Fibroblast of lung (primary cell): Measurements from ENCODE around the gene PPFIA4.

Experiments
- CTCF ChIP-seq, 2 donors: IDR thresholded peaks in 1 of 2; conservative IDR thresholded peaks in 1 of 2; 1 replicate in 1 of 2; 2 replicates in 1 of 2; pipeline ENCODE4 v1.5.1; 2011 to 2012; ENCODE audit warnings: low read length in 2 of 2, control low read depth in 1 of 2, inconsistent platforms in 1 of 2, low read depth in 1 of 2, mild to moderate bottlenecking in 1 of 2
- EZH2 ChIP-seq: IDR thresholded peaks from 2 replicates; pipeline ENCODE4 v1.5.1; 2012; ENCODE audit warnings: low read length, control low read depth, mild to moderate bottlenecking; ENCODE audit errors: missing control alignments

- TF ChIP-seq CTCF (conservative IDR thresholded peaks at IDR 0.05 in 1 of 2, IDR thresholded peaks at IDR 0.05 in 1 of 2; ENCODE audit: low read depth in 1 of 2, low read length in 2 of 2) = no peak
- TF ChIP-seq EZH2 = peak; percentile 47
Measured at GRCh38 chr1:203026666-203027663, 674 bp downstream of the PPFIA4 start.
